K562 (cell line): ENCODE data around the gene POU4F1. TPM values are rescaled to one million over a fixed set of nuclear protein-coding genes. Genes with fewer than 3 reads are reported as not detected.

Experiments
- ATAC-seq: fragments of 200-7000 bp; cut with Tn5 transposase; 3 replicates; pipeline ENCODE4 v1.9.1; 2020; ENCODE audit warnings: moderate library complexity
- BruUV-seq: library from RNA; stranded (reverse); fragments of 400-500 nt; replicated peaks from 2 replicates; lab custom pipeline; 2021; lab: Mats Ljungman, UMichigan
- CTCF ChIA-PET: fragments of 300-600 bp; formaldehyde crosslinking; extraction: SDS; loops from one replicate; lab custom pipeline; 2021; ENCODE audit warnings: low intra/inter-chr PET ratio; lab: Yijun Ruan, JAX
- POLR2A ChIA-PET: fragments of 300-600, 350-650 bp; sonication (Branson Sonifier 250); formaldehyde crosslinking; extraction: SDS; loops from one replicate; lab custom pipeline; 2021; ENCODE audit warnings: antibody characterized with exemption, inconsistent platforms; lab: Yijun Ruan, JAX
- DNase-seq, 4 experiments: peaks; one replicate each; pipeline versions ENCODE4 v3.0.0 to v3.0.0-alpha.2; 2011 to 2018; ENCODE audit warnings: low spot score in 3 of 4, mixed read lengths in 3 of 4; ENCODE audit errors: extremely low read depth in 1 of 4
- FAIRE-seq: peaks from 2 replicates; lab custom pipeline; 2011; peaks lifted over from hg19 to GRCh38; lab: Jason Lieb, UNC
- H2AFZ ChIP-seq: 2 replicates; pipeline ENCODE4 v1.6.0; 2011; ENCODE audit warnings: low read depth, low read length, control low read depth, inconsistent platforms
- H3K27ac ChIP-seq: fragments of 200-600 bp; 3 replicates; pipeline ENCODE4 v1.8.0; 2011; ENCODE audit warnings: low read depth, mild to moderate bottlenecking, control low read depth, inconsistent platforms, low read length, moderate library complexity, mixed read lengths; ENCODE audit errors: extremely low read depth
- H3K27me3 ChIP-seq, 2 experiments: fragments of 300-600 bp in 1 of 2; 2 replicates in 1 of 2; 3 replicates in 1 of 2; pipeline versions ENCODE4 v1.6.0 to v1.8.0; 2011; ENCODE audit warnings: inconsistent platforms in 2 of 2, low read length in 2 of 2, mild to moderate bottlenecking in 1 of 2, mixed read lengths in 1 of 2, moderate library complexity in 1 of 2; ENCODE audit not compliant: control insufficient read depth in 2 of 2, insufficient read depth in 2 of 2
- H3K36me3 ChIP-seq: fragments of 300-600 bp; 3 replicates; pipeline ENCODE4 v1.8.0; 2011; ENCODE audit warnings: mild to moderate bottlenecking, low read length, inconsistent platforms; ENCODE audit not compliant: control insufficient read depth, insufficient read depth
- H3K4me1 ChIP-seq, 2 experiments: fragments of 200-600 bp in 1 of 2; replicated peaks in 1 of 2; 2 replicates in 1 of 2; 3 replicates in 1 of 2; pipeline versions ENCODE4 v1.5.1 to v1.8.0; 2011; ENCODE audit warnings: inconsistent platforms in 2 of 2, low read length in 2 of 2, mild to moderate bottlenecking in 1 of 2, mixed read lengths in 1 of 2, moderate library complexity in 1 of 2; ENCODE audit not compliant: control insufficient read depth in 2 of 2, insufficient read depth in 2 of 2
- H3K4me2 ChIP-seq: 2 replicates; pipeline ENCODE4 v1.6.1; 2011; ENCODE audit warnings: low read length, control low read depth, inconsistent platforms, mixed read lengths; ENCODE audit not compliant: insufficient read depth
- H3K4me3 ChIP-seq: fragments of 200-600 bp; sonication (generic), shearing (Covaris generic); 2 replicates; pipeline ENCODE4 v1.5.1; 2016; ENCODE audit warnings: control low read depth, inconsistent platforms
- H3K79me2 ChIP-seq: fragments of 200-600 bp; 3 replicates; pipeline ENCODE4 v1.8.0; 2011; ENCODE audit warnings: low read length, inconsistent platforms; ENCODE audit not compliant: control insufficient read depth, insufficient read depth
- H3K9ac ChIP-seq, 2 experiments: 2 replicates each; pipeline versions ENCODE4 v1.6.0 to v1.6.1; 2011; ENCODE audit warnings: low read depth in 2 of 2, low read length in 2 of 2, control low read depth in 1 of 2, inconsistent platforms in 1 of 2, mild to moderate bottlenecking in 1 of 2, mixed read lengths in 1 of 2; ENCODE audit not compliant: insufficient read depth in 1 of 2
- H3K9me1 ChIP-seq: one replicate; pipeline ENCODE4 v1.6.0; 2011; ENCODE audit warnings: inconsistent platforms, mild to moderate bottlenecking, low read length, moderate library complexity; ENCODE audit not compliant: control insufficient read depth, insufficient read depth
- H3K9me3 ChIP-seq: replicated peaks from 2 replicates; pipeline ENCODE4 v1.5.1; 2011; ENCODE audit warnings: low read depth, low read length, inconsistent platforms; ENCODE audit not compliant: control insufficient read depth, insufficient read depth
- H4K20me1 ChIP-seq: replicated peaks from 2 replicates; pipeline ENCODE4 v1.6.1; 2011; ENCODE audit warnings: low read length, inconsistent platforms, mixed read lengths; ENCODE audit not compliant: control insufficient read depth, insufficient read depth
- CBFA2T2 ChIP-seq: fragments of 450-650 bp; conservative IDR thresholded peaks from 2 replicates; pipeline ENCODE4 v1.6.1; 2017; ENCODE audit warnings: mild to moderate bottlenecking
- EWSR1 ChIP-seq: fragments of 450-650 bp; IDR thresholded peaks from 2 replicates; pipeline ENCODE4 v1.6.1; 2018; ENCODE audit warnings: borderline replicate concordance, mild to moderate bottlenecking, low read depth, moderate library complexity; ENCODE audit not compliant: partially characterized antibody
- KAT8 ChIP-seq: fragments of 450-650 bp; IDR thresholded peaks from 2 replicates; pipeline ENCODE4 v1.6.1; 2016; ENCODE audit warnings: low read depth, mild to moderate bottlenecking
- MYNN ChIP-seq, 2 experiments: sonication (generic); formaldehyde crosslinking in 1 of 2; IDR thresholded peaks; 2 replicates each; pipeline versions ENCODE4 v1.5.0 to v1.6.1; 2016 to 2020; ENCODE audit warnings: antibody characterized with exemption in 1 of 2, missing genetic modification reagents in 1 of 2
- TAF7 ChIP-seq: fragments of 450-650 bp; IDR thresholded peaks from 2 replicates; pipeline ENCODE4 v1.6.1; 2016; ENCODE audit warnings: missing genetic modification characterization, missing compliant biosample characterization
- ZNF134 ChIP-seq: fragments of 250-450 bp; sonication (Bioruptor Pico); conservative IDR thresholded peaks from 2 replicates; pipeline ENCODE4 v1.4.0; 2020
- WGBS: fragments of 100-300 bp; shearing (Covaris generic); methylation state at CpG from one replicate; pipeline ENCODE4 v1.1.6; 2016; ENCODE audit warnings: low coverage, mixed read lengths; ENCODE audit not compliant: insufficient coverage; ENCODE audit errors: missing lambda C conversion rate; 5-methylcytosine and 5-hydroxymethylcytosine counted together
- in situ Hi-C: fragments of 300-500 bp; cut with MboI; formaldehyde crosslinking; loops from 4 replicates; pipeline ENCODE4 v1.15.0; 2018; ENCODE audit warnings: inconsistent platforms, mixed read lengths
- intact Hi-C: fragments of 100-400 bp; cut with micrococcal nuclease; formaldehyde crosslinking; loops from 2 replicates; pipeline ENCODE4 v1.14.2; 2022
- polyA plus RNA-seq, 8 experiments: library from polyadenylated mRNA; depleted of rRNA in 4 of 8; stranded (reverse) in 5 of 8; unstranded in 3 of 8; fragments of >200 nt; fragmentation: Nextera tagmentation in 2 of 8; fragmentation: Illumina TruSeq in 1 of 8; extraction: Ambion mirVana in 2 of 8; extraction: Trizol in 1 of 8; gene quantifications; 2 replicates each; pipeline versions ENCODE4 v1.2.1 to v1.2.3, GENCODE V29; 2011 to 2014; ENCODE audit warnings: inconsistent platforms in 1 of 8, missing spikeins in 1 of 8
- total RNA-seq, 7 experiments: library from RNA; depleted of rRNA in 6 of 7; stranded (reverse); fragments of >200 nt in 6 of 7; fragmentation: Illumina TruSeq in 2 of 7; extraction: Trizol in 2 of 7; gene quantifications; 2 replicates each; pipeline versions ENCODE4 v1.2.1 to v1.2.3, GENCODE V29; 2011 to 2021; ENCODE audit warnings: low replicate concordance in 1 of 7
- TF ChIP-seq, protein P1 (sequence below), 2 experiments: fragments of 450-650 bp; formaldehyde crosslinking in 1 of 2; IDR thresholded peaks; 2 replicates each; pipeline versions ENCODE4 v1.4.0 to v1.6.1; 2014 to 2020; ENCODE audit warnings: mild to moderate bottlenecking in 2 of 2, borderline replicate concordance in 1 of 2, low read depth in 1 of 2
- TF ChIP-seq, protein P2 (sequence below): fragments of 450-650 bp; IDR thresholded peaks from 2 replicates; pipeline ENCODE4 v1.6.1; 2016; ENCODE audit warnings: antibody characterized with exemption
- TF ChIP-seq, protein P3 (sequence below): fragments of 450-650 bp; formaldehyde crosslinking; IDR thresholded peaks from 2 replicates; pipeline ENCODE4 v1.4.0; 2022; ENCODE audit warnings: missing genetic modification characterization

Gene POU4F1
- total and polyA plus RNA-seq, 9 of the 15 experiments (the other 6 are each of a cell fraction or from before 2014, with no cell fraction given), result 0.61 to 2.8 (median 1.5) TPM

DNA sequence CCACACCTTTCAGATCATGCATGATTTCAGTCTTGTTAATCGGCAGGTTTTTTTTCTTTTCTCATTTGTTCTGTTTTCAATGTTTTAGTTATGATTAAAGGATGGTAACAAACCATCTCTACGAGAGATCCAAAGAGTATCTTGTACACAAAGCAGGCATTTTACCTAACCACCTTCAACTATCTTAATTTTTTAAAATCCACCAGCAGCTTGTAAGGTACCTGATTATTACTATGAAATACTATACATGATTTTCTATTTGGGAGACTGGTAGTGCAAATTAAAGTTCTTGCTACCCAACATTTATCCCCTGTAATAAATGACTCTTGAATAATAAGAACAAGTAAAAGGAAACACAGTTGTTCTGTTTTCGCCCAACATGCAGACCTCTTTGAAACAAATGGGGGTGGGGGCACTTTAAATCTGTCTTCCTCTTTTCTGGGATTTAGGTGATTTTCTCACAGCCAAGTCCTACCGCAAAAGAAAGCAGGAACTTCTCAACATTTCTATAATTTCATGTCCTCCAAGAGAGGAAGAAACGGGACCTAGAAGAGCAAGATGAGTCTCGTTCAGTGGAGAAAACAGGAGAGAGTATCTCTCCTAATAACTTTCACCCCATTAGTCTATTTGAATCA lies 3.6 kb downstream of the POU4F1 start:
- Histone ChIP-seq H3K4me1 (peaks cover 1 to 16% of the 10 kb centered on the region in 2 experiments; a peak in 3 of 5 replicates), H3K79me2 (no peaks in the 10 kb centered on the region), H3K9me3 (no peaks in the 10 kb centered on the region), H3K9ac (no peak overlapping the region), H3K9me1 (no peaks in the 10 kb centered on the region), H2AFZ (no peak overlapping the region), H3K27me3 (no peaks in the 10 kb centered on the region; a peak in 1 of 5 replicates), H3K36me3 (no peaks in the 10 kb centered on the region), H4K20me1 (no peaks in the 10 kb centered on the region), H3K27ac (no peak overlapping the region), H3K4me2 (no peak overlapping the region), H3K4me3 (no peak overlapping the region)
- in situ Hi-C loops, result no loop called here
- 39% methylated on average over 5 of the region's 6 CpGs for WGBS
- no TSS peak for BruUV-seq
- intact Hi-C loops, result no loop called here
- DNase-seq (no peak), ATAC-seq (no peak), FAIRE-seq (no peak)
- ChIA-PET CTCF (no interaction called here), POLR2A (no interaction called here)
- TF ChIP-seq ZNF134, result no peak
- TF ChIP-seq, protein P1, sequence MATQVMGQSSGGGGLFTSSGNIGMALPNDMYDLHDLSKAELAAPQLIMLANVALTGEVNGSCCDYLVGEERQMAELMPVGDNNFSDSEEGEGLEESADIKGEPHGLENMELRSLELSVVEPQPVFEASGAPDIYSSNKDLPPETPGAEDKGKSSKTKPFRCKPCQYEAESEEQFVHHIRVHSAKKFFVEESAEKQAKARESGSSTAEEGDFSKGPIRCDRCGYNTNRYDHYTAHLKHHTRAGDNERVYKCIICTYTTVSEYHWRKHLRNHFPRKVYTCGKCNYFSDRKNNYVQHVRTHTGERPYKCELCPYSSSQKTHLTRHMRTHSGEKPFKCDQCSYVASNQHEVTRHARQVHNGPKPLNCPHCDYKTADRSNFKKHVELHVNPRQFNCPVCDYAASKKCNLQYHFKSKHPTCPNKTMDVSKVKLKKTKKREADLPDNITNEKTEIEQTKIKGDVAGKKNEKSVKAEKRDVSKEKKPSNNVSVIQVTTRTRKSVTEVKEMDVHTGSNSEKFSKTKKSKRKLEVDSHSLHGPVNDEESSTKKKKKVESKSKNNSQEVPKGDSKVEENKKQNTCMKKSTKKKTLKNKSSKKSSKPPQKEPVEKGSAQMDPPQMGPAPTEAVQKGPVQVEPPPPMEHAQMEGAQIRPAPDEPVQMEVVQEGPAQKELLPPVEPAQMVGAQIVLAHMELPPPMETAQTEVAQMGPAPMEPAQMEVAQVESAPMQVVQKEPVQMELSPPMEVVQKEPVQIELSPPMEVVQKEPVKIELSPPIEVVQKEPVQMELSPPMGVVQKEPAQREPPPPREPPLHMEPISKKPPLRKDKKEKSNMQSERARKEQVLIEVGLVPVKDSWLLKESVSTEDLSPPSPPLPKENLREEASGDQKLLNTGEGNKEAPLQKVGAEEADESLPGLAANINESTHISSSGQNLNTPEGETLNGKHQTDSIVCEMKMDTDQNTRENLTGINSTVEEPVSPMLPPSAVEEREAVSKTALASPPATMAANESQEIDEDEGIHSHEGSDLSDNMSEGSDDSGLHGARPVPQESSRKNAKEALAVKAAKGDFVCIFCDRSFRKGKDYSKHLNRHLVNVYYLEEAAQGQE (IDR thresholded peaks at IDR 0.05; ENCODE audit: borderline replicate concordance), result no peak
- TF ChIP-seq, protein P1 (CRISPR knock-in tag; IDR thresholded peaks at IDR 0.05; ENCODE audit: low read depth), result no peak
- TF ChIP-seq TAF7 (tag), result no peak
- TF ChIP-seq, protein P2, sequence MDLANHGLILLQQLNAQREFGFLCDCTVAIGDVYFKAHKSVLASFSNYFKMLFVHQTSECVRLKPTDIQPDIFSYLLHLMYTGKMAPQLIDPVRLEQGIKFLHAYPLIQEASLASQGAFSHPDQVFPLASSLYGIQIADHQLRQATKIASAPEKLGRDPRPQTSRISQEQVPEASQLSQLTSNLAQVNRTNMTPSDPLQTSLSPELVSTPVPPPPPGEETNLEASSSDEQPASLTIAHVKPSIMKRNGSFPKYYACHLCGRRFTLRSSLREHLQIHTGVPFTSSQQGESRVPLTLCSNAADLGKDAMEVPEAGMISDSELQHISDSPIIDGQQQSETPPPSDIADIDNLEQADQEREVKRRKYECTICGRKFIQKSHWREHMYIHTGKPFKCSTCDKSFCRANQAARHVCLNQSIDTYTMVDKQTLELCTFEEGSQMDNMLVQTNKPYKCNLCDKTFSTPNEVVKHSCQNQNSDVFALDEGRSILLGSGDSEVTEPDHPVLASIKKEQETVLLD, result no peak
- no peak for TF ChIP-seq MYNN (IDR thresholded peaks at IDR 0.05)
- TF ChIP-seq MYNN (CRISPR knock-in tag; IDR thresholded peaks at IDR 0.05), result no peak
- TF ChIP-seq EWSR1, result no peak
- TF ChIP-seq KAT8, result no peak
- TF ChIP-seq, protein P3, sequence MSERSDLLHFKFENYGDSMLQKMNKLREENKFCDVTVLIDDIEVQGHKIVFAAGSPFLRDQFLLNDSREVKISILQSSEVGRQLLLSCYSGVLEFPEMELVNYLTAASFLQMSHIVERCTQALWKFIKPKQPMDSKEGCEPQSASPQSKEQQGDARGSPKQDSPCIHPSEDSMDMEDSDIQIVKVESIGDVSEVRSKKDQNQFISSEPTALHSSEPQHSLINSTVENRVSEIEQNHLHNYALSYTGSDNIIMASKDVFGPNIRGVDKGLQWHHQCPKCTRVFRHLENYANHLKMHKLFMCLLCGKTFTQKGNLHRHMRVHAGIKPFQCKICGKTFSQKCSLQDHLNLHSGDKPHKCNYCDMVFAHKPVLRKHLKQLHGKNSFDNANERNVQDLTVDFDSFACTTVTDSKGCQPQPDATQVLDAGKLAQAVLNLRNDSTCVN (CRISPR knock-in tag), result no peak
- no peak for TF ChIP-seq CBFA2T2
